ENCODE data around the gene REC8.

The REC8 gene

GRCh38 chr14:24130380-24130716 lies 41.5 kb upstream of the REC8 start, which contains the start of gene FITM1:
Gene FITM1, plus strand, starts transcription at chr14:24130659. Its CDS starts 905 bp downstream, at chr14:24131564.
- no peak within 1 kb of the TSS for H2BK120ac ChIP-seq (ENCODE audit: low read depth, low read length)
- peaks cover 0 to 12% of the 10 kb centered on the region in 2 experiments for H3K36me3 ChIP-seq (ENCODE audit: control insufficient read depth in 1 of 2, insufficient read depth in 2 of 2, low read depth in 1 of 2, low read length in 2 of 2)
- no peak within 1 kb of the TSS for H4K8ac ChIP-seq (ENCODE audit: low read length)
- no peak within 1 kb of the TSS for H3K9ac ChIP-seq (ENCODE audit: low read length)
- H3K27me3 ChIP-seq (ENCODE audit: control insufficient read depth in 1 of 2, insufficient read depth in 1 of 2, low read length in 2 of 2) = no peaks in the 10 kb centered on the region
- H3K4me2 ChIP-seq (ENCODE audit: low read length, poor library complexity, severe bottlenecking) = no peak within 1 kb of the TSS
- H3K4me3 ChIP-seq (ENCODE audit: insufficient read depth in 1 of 2, low read depth in 1 of 2, low read length in 2 of 2) = no peak within 1 kb of the TSS
- H3K4ac ChIP-seq (ENCODE audit: low read depth in 1 of 2, low read length in 2 of 2) = no peak within 1 kb of the TSS
- no peak for DNase-seq
- H2AK5ac ChIP-seq (ENCODE audit: low read length, severe bottlenecking) = no peak within 1 kb of the TSS
- H2BK5ac ChIP-seq (ENCODE audit: low read depth, low read length, poor library complexity, severe bottlenecking) = no peak within 1 kb of the TSS
- 89% methylated on average over 5 of the region's 5 CpGs for WGBS
- peaks cover under 1% of the 10 kb centered on the region for H3K4me1 ChIP-seq (ENCODE audit: control insufficient read depth, insufficient read depth, low read depth, low read length)
- no peak within 1 kb of the TSS for H3K27ac ChIP-seq (ENCODE audit: low read length, poor library complexity, severe bottlenecking)
- no peak within 1 kb of the TSS for H4K91ac ChIP-seq (ENCODE audit: low read length)
- H3K14ac ChIP-seq (ENCODE audit: low read length in 2 of 2) = no peak within 1 kb of the TSS
- no peaks in the 10 kb centered on the region for H3K9me3 ChIP-seq (ENCODE audit: control insufficient read depth, low read length)
- no peak within 1 kb of the TSS for H2AFZ ChIP-seq (ENCODE audit: low read depth, low read length)
- no peaks in the 10 kb centered on the region for H3K79me1 ChIP-seq (replicated peaks; ENCODE audit: low read length, poor library complexity, severe bottlenecking)
- H2BK12ac ChIP-seq (ENCODE audit: low read length in 2 of 2) = no peak within 1 kb of the TSS
- H3K18ac ChIP-seq (ENCODE audit: low read depth in 1 of 2, low read length in 2 of 2) = no peak within 1 kb of the TSS
- H3K23ac ChIP-seq (ENCODE audit: low read length in 2 of 2) = no peak within 1 kb of the TSS
- H2BK15ac ChIP-seq (ENCODE audit: low read depth, poor library complexity, severe bottlenecking) = no peak within 1 kb of the TSS

DNA sequence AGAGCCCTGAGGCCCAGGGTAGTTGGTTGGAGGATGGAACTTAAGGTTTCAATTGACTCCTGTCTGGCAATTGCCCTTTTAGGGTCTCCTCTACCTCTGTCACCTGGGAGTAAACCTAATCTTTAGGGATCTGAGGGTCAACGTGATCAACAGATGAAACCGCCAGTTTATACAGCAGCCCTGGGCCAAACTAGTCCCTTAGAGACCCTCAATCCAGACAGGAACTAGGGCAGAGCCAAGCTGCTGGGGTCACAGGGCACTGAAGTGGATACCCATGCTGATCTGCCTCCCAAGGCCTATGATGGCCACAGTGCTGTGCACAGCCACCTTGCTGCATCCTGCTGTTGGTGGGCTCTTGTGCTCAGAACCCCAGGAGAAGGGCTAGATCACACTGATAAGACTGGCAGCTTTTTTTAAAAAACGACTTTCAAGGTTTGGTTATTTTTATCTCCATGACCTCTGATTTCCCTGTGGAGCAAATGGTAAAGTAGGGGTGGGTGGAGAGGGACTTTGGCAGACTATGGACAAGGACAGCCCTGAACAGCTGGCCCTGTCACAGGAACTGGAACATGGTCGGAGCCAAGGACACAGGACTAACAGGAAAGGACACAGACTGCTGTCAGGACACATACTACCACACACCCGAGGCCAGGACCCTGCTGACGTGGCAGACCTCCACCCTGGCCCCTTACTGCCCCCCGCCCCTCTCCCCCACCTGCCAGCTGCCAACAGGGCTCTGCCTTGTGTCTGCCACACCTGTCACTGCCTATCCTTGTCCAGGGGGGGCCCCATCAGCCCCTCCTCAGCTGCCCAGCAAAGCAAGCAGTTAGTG lies 40.9 kb upstream of the REC8 start:
- Histone ChIP-seq H2AK5ac (ENCODE audit: low read length, severe bottlenecking) (no peak overlapping the region), H3K18ac (ENCODE audit: low read depth in 1 of 2, low read length in 2 of 2) (no peak overlapping the region), H2BK120ac (ENCODE audit: low read depth, low read length) (no peak overlapping the region), H3K27ac (ENCODE audit: low read length, poor library complexity, severe bottlenecking) (no peak overlapping the region), H2BK15ac (ENCODE audit: low read depth, poor library complexity, severe bottlenecking) (no peak overlapping the region), H3K4me2 (ENCODE audit: low read length, poor library complexity, severe bottlenecking) (no peak overlapping the region), H3K36me3 (ENCODE audit: control insufficient read depth in 1 of 2, insufficient read depth in 2 of 2, low read depth in 1 of 2, low read length in 2 of 2) (peaks cover 0 to 12% of the 10 kb centered on the region in 2 experiments), H4K91ac (ENCODE audit: low read length) (no peak overlapping the region), H3K4me1 (ENCODE audit: control insufficient read depth, insufficient read depth, low read depth, low read length) (peaks cover 4% of the 10 kb centered on the region), H3K79me1 (replicated peaks; ENCODE audit: low read length, poor library complexity, severe bottlenecking) (no peaks in the 10 kb centered on the region), H2AFZ (ENCODE audit: low read depth, low read length) (no peak overlapping the region), H3K4ac (ENCODE audit: low read depth in 1 of 2, low read length in 2 of 2) (no peak overlapping the region), H2BK5ac (ENCODE audit: low read depth, low read length, poor library complexity, severe bottlenecking) (no peak overlapping the region), H3K27me3 (ENCODE audit: control insufficient read depth in 1 of 2, insufficient read depth in 1 of 2, low read length in 2 of 2) (no peaks in the 10 kb centered on the region), H3K23ac (ENCODE audit: low read length in 2 of 2) (no peak overlapping the region), H3K9ac (ENCODE audit: low read length) (no peak overlapping the region), H3K9me3 (ENCODE audit: control insufficient read depth, low read length) (no peaks in the 10 kb centered on the region), H3K14ac (ENCODE audit: low read length in 2 of 2) (no peak overlapping the region), H2BK12ac (ENCODE audit: low read length in 2 of 2) (no peak overlapping the region), H3K4me3 (ENCODE audit: insufficient read depth in 1 of 2, low read depth in 1 of 2, low read length in 2 of 2) (no peak overlapping the region), H4K8ac (ENCODE audit: low read length) (no peak overlapping the region)
- DNase-seq = no peak
- WGBS = 75% methylated on average over 6 of the region's 7 CpGs

- no peak for DNase-seq
- 91% methylated on average over 15 of the region's 15 CpGs for WGBS
- no peak overlapping the region for H3K4me3 ChIP-seq (ENCODE audit: insufficient read depth in 1 of 2, low read depth in 1 of 2, low read length in 2 of 2)
- peaks cover 0 to 12% of the 10 kb centered on the region in 2 experiments for H3K36me3 ChIP-seq (ENCODE audit: control insufficient read depth in 1 of 2, insufficient read depth in 2 of 2, low read depth in 1 of 2, low read length in 2 of 2)
- no peak overlapping the region for H2BK12ac ChIP-seq (ENCODE audit: low read length in 2 of 2)
- H3K14ac ChIP-seq (ENCODE audit: low read length in 2 of 2) = no peak overlapping the region
- H3K79me1 ChIP-seq (replicated peaks; ENCODE audit: low read length, poor library complexity, severe bottlenecking) = peaks cover 3% of the 10 kb centered on the region
- H2BK120ac ChIP-seq (ENCODE audit: low read depth, low read length) = no peak overlapping the region
- H2BK5ac ChIP-seq (ENCODE audit: low read depth, low read length, poor library complexity, severe bottlenecking) = no peak overlapping the region
- no peaks in the 10 kb centered on the region for H3K27me3 ChIP-seq (ENCODE audit: control insufficient read depth in 1 of 2, insufficient read depth in 1 of 2, low read length in 2 of 2)
- H3K4me2 ChIP-seq (ENCODE audit: low read length, poor library complexity, severe bottlenecking) = no peak overlapping the region
- H3K9me3 ChIP-seq (ENCODE audit: control insufficient read depth, low read length) = no peaks in the 10 kb centered on the region
- H4K91ac ChIP-seq (ENCODE audit: low read length) = no peak overlapping the region
- no peak overlapping the region for H2BK15ac ChIP-seq (ENCODE audit: low read depth, poor library complexity, severe bottlenecking)
- H3K4ac ChIP-seq (ENCODE audit: low read depth in 1 of 2, low read length in 2 of 2) = no peak overlapping the region
- no peak overlapping the region for H3K9ac ChIP-seq (ENCODE audit: low read length)
- no peak overlapping the region for H3K18ac ChIP-seq (ENCODE audit: low read depth in 1 of 2, low read length in 2 of 2)
- H2AFZ ChIP-seq (ENCODE audit: low read depth, low read length) = no peak overlapping the region
- no peak overlapping the region for H3K27ac ChIP-seq (ENCODE audit: low read length, poor library complexity, severe bottlenecking)
- no peak overlapping the region for H3K23ac ChIP-seq (ENCODE audit: low read length in 2 of 2)
- H4K8ac ChIP-seq (ENCODE audit: low read length) = no peak overlapping the region
- peaks cover 6% of the 10 kb centered on the region for H3K4me1 ChIP-seq (ENCODE audit: control insufficient read depth, insufficient read depth, low read depth, low read length)
- no peak overlapping the region for H2AK5ac ChIP-seq (ENCODE audit: low read length, severe bottlenecking)
Observed at GRCh38 chr14:24131549-24131966, 40.3 kb upstream of the REC8 start.

DNA sequence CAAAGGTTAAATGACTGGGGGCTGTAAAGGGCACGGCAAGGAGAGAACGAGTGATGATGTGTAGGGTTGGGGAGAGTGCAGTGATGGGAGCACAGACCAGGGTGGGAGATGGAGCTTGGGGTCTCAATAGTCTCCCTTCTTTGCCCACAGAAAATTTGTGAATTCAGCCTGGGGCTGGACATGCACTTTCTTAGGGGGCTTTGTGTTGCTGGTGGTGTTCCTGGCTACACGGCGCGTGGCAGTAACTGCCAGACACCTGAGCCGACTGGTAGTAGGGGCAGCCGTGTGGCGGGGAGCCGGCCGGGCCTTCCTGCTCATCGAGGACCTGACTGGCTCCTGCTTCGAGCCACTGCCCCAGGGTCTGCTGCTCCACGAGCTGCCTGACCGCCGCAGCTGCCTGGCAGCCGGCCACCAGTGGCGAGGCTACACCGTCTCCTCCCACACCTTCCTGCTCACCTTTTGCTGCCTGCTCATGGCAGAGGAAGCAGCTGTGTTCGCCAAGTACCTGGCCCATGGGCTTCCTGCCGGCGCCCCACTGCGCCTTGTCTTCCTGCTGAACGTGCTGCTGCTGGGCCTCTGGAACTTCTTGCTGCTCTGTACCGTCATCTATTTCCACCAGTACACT lies 39.7 kb upstream of the REC8 start:
- Histone ChIP-seq H3K4me1 (ENCODE audit: control insufficient read depth, insufficient read depth, low read depth, low read length) (peaks cover 11% of the 10 kb centered on the region), H3K23ac (ENCODE audit: low read length in 2 of 2) (no peak overlapping the region), H3K79me1 (replicated peaks; ENCODE audit: low read length, poor library complexity, severe bottlenecking) (peaks cover 9% of the 10 kb centered on the region), H3K4ac (ENCODE audit: low read depth in 1 of 2, low read length in 2 of 2) (no peak overlapping the region), H3K9ac (ENCODE audit: low read length) (no peak overlapping the region), H3K9me3 (ENCODE audit: control insufficient read depth, low read length) (no peaks in the 10 kb centered on the region), H2BK15ac (ENCODE audit: low read depth, poor library complexity, severe bottlenecking) (no peak overlapping the region), H4K91ac (ENCODE audit: low read length) (no peak overlapping the region), H3K4me2 (ENCODE audit: low read length, poor library complexity, severe bottlenecking) (no peak overlapping the region), H3K4me3 (ENCODE audit: insufficient read depth in 1 of 2, low read depth in 1 of 2, low read length in 2 of 2) (no peak overlapping the region), H4K8ac (ENCODE audit: low read length) (peak overlapping the region; percentile 36), H3K27ac (ENCODE audit: low read length, poor library complexity, severe bottlenecking) (no peak overlapping the region), H3K36me3 (ENCODE audit: control insufficient read depth in 1 of 2, insufficient read depth in 2 of 2, low read depth in 1 of 2, low read length in 2 of 2) (peaks cover under 1 to 12% of the 10 kb centered on the region in 2 experiments), H2AK5ac (ENCODE audit: low read length, severe bottlenecking) (no peak overlapping the region), H3K27me3 (ENCODE audit: control insufficient read depth in 1 of 2, insufficient read depth in 1 of 2, low read length in 2 of 2) (no peaks in the 10 kb centered on the region), H3K14ac (ENCODE audit: low read length in 2 of 2) (no peak overlapping the region), H2AFZ (ENCODE audit: low read depth, low read length) (no peak overlapping the region), H2BK12ac (ENCODE audit: low read length in 2 of 2) (no peak overlapping the region), H3K18ac (ENCODE audit: low read depth in 1 of 2, low read length in 2 of 2) (no peak overlapping the region), H2BK120ac (ENCODE audit: low read depth, low read length) (no peak overlapping the region), H2BK5ac (ENCODE audit: low read depth, low read length, poor library complexity, severe bottlenecking) (no peak overlapping the region)
- no peak for DNase-seq
- 88% methylated on average over 24 of the region's 24 CpGs for WGBS

Data from mesenchymal stem cell (in vitro differentiated cells and primary cell).